K562 (cell line): ENCODE data around the gene NUP35. TPM values are rescaled to one million over a fixed set of nuclear protein-coding genes. Genes with fewer than 3 reads are reported as not detected.

Experiments
- CBFA2T3 ChIP-seq: fragments of 450-650 bp; IDR thresholded peaks from 2 replicates; pipeline ENCODE4 v1.6.1; 2017
- CBX1 ChIP-seq: sonication (generic); IDR thresholded peaks from 2 replicates; pipeline ENCODE4 v1.6.1; 2016; ENCODE audit warnings: antibody characterized with exemption, low read depth, mild to moderate bottlenecking
- EZH2 ChIP-seq: IDR thresholded peaks from 2 replicates; pipeline ENCODE4 v1.6.1; 2012; ENCODE audit warnings: low read depth, mild to moderate bottlenecking, inconsistent platforms, low read length, borderline replicate concordance
- FOXA3 ChIP-seq, 2 experiments: fragments of 450-650 bp in 1 of 2; sonication (generic) in 1 of 2; formaldehyde crosslinking; IDR thresholded peaks in 1 of 2; conservative IDR thresholded peaks in 1 of 2; 2 replicates each; pipeline versions ENCODE4 v1.4.0 to v1.8.0; 2020 to 2022; ENCODE audit warnings: mild to moderate bottlenecking in 2 of 2, missing genetic modification reagents in 1 of 2
- FOXP1 ChIP-seq: sonication (generic); formaldehyde crosslinking; IDR thresholded peaks from 2 replicates; pipeline ENCODE4 v1.8.0; 2022; ENCODE audit warnings: mild to moderate bottlenecking, missing genetic modification reagents
- HNRNPUL1 ChIP-seq: fragments of 200-400 bp; formaldehyde crosslinking; IDR thresholded peaks from 2 replicates; pipeline ENCODE4 v1.6.1; 2017; ENCODE audit warnings: low read length
- MYBL2 ChIP-seq, 2 experiments: fragments of 450-650 bp in 1 of 2; sonication (generic) in 1 of 2; formaldehyde crosslinking in 1 of 2; IDR thresholded peaks; 2 replicates each; pipeline versions ENCODE4 v1.6.1 to v1.8.1; 2017 to 2022; ENCODE audit warnings: borderline replicate concordance in 1 of 2, inconsistent platforms in 1 of 2, low read depth in 1 of 2, mild to moderate bottlenecking in 1 of 2, missing genetic modification reagents in 1 of 2, moderate library complexity in 1 of 2
- RAD51 ChIP-seq: fragments of 450-650 bp; IDR thresholded peaks from 2 replicates; pipeline ENCODE4 v1.7.1; 2016; ENCODE audit warnings: low read depth, mild to moderate bottlenecking, borderline replicate concordance
- RHOXF2B ChIP-seq: fragments of 250-450 bp; sonication (Bioruptor Pico); conservative IDR thresholded peaks from 2 replicates; pipeline ENCODE4 v1.5.1; 2021
- SUPT5H ChIP-seq: fragments of 450-650 bp; IDR thresholded peaks from 2 replicates; pipeline ENCODE4 v1.6.1; 2016
- TAF1 ChIP-seq: IDR thresholded peaks from 2 replicates; pipeline ENCODE4 v1.6.1; 2011; ENCODE audit warnings: mild to moderate bottlenecking, low read length, moderate library complexity; ENCODE audit not compliant: insufficient read depth, control insufficient read depth, severe bottlenecking; ENCODE audit errors: extremely low read depth
- TAF7 ChIP-seq: fragments of 450-650 bp; IDR thresholded peaks from 2 replicates; pipeline ENCODE4 v1.6.1; 2016; ENCODE audit warnings: missing genetic modification characterization, missing compliant biosample characterization
- TAL1 ChIP-seq: fragments of 450-650 bp; IDR thresholded peaks from 2 replicates; pipeline ENCODE4 v1.6.1; 2016; ENCODE audit warnings: mild to moderate bottlenecking
- TOE1 ChIP-seq, 2 experiments: fragments of 450-650 bp in 1 of 2; sonication (generic) in 1 of 2; formaldehyde crosslinking in 1 of 2; IDR thresholded peaks; 2 replicates each; pipeline versions ENCODE4 v1.7.1 to v1.8.0; 2016 to 2022; ENCODE audit warnings: borderline replicate concordance in 2 of 2, mild to moderate bottlenecking in 2 of 2, antibody characterized with exemption in 1 of 2, inconsistent platforms in 1 of 2, low read depth in 1 of 2, missing genetic modification reagents in 1 of 2, moderate library complexity in 1 of 2
- TRIM25 ChIP-seq: fragments of 450-650 bp; IDR thresholded peaks from 2 replicates; pipeline ENCODE4 v1.7.0; 2016; ENCODE audit warnings: borderline replicate concordance
- ZKSCAN8 ChIP-seq: fragments of 200-800 bp; sonication (Bioruptor generic); IDR thresholded peaks from 2 replicates; pipeline ENCODE4 v1.6.1; 2016; ENCODE audit warnings: missing genetic modification characterization, missing compliant biosample characterization
- ZNF124 ChIP-seq: sonication (generic); formaldehyde crosslinking; IDR thresholded peaks from 2 replicates; pipeline ENCODE4 v1.8.1; 2022; ENCODE audit warnings: missing genetic modification reagents
- ZNF224 ChIP-seq: sonication (generic); formaldehyde crosslinking; IDR thresholded peaks from 2 replicates; pipeline ENCODE4 v1.8.0; 2022; ENCODE audit warnings: mild to moderate bottlenecking, missing genetic modification reagents
- ZNF830 ChIP-seq: fragments of 250-450 bp; sonication (Bioruptor Pico); IDR thresholded peaks from 2 replicates; pipeline ENCODE4 v1.5.0; 2021; ENCODE audit warnings: mild to moderate bottlenecking
- polyA plus RNA-seq, 8 experiments: library from polyadenylated mRNA; depleted of rRNA in 4 of 8; stranded (reverse) in 5 of 8; unstranded in 3 of 8; fragments of >200 nt; fragmentation: Nextera tagmentation in 2 of 8; fragmentation: Illumina TruSeq in 1 of 8; extraction: Ambion mirVana in 2 of 8; extraction: Trizol in 1 of 8; gene quantifications; 2 replicates each; pipeline versions ENCODE4 v1.2.1 to v1.2.3, GENCODE V29; 2011 to 2014; ENCODE audit warnings: inconsistent platforms in 1 of 8, missing spikeins in 1 of 8
- total RNA-seq, 7 experiments: library from RNA; depleted of rRNA in 6 of 7; stranded (reverse); fragments of >200 nt in 6 of 7; fragmentation: Illumina TruSeq in 2 of 7; extraction: Trizol in 2 of 7; gene quantifications; 2 replicates each; pipeline versions ENCODE4 v1.2.1 to v1.2.3, GENCODE V29; 2011 to 2021; ENCODE audit warnings: low replicate concordance in 1 of 7
- TF ChIP-seq, protein P1 (sequence below): fragments of 250-450 bp; sonication (Bioruptor Pico); IDR thresholded peaks from 2 replicates; pipeline ENCODE4 v1.8.0; 2022; ENCODE audit warnings: moderate library complexity, mild to moderate bottlenecking, inconsistent platforms

Gene NUP35
- total and polyA plus RNA-seq, 9 of the 15 experiments (the other 6 are each of a cell fraction or from before 2014, with no cell fraction given), result 24.5 to 78.2 (median 51.1) TPM

DNA sequence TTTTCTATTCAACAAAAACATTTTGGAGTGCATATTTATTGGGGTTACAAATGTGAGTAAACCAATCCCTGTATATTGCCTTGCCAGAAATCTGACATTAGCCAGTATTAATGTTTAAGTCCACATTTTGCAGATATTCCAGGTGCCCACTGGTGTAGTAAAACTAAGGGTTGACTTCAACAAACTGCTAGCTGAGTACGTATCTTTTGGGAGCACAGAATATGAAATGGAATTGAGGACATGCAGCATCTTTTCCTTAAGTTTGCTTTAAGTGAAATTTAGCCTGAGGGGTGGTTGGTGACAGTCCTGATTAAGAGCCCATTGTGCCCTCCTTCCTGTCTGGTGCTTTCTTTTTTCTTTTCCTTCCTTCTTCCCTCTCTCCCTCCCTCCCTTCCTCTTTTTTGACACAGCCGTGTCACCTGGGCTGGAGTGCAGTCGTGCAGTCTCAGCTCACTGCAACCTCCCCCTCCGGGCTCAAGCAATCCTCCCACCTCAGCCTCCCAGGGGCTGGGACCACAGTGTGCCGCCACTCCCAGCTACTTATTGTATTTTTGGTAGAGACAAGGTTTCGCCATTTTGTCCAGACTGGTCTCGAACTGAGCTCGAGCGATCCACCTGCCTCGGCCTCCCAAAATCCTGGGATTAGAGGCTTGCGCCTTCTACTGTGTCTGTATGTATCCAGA, 1.6 kb downstream of the NUP35 start (continued):
- TF ChIP-seq, protein P1, sequence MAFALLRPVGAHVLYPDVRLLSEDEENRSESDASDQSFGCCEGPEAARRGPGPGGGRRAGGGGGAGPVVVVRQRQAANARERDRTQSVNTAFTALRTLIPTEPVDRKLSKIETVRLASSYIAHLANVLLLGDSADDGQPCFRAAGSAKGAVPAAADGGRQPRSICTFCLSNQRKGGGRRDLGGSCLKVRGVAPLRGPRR (CRISPR knock-in tag), result no peak
- TF ChIP-seq TOE1 (IDR thresholded peaks at IDR 0.05; ENCODE audit: borderline replicate concordance) (peak; percentile 60; the same call in 1 of the 2 replicates), TOE1 (CRISPR knock-in tag; IDR thresholded peaks at IDR 0.05; ENCODE audit: borderline replicate concordance, low read depth) (no peak), ZNF830 (CRISPR knock-in tag) (no peak), ZNF124 (CRISPR knock-in tag) (no peak), ZNF224 (CRISPR knock-in tag) (no peak), RAD51 (no peak), TAF1 (peak; percentile 30), MYBL2 (IDR thresholded peaks at IDR 0.05; ENCODE audit: low read depth) (no peak), MYBL2 (CRISPR knock-in tag; IDR thresholded peaks at IDR 0.05; ENCODE audit: borderline replicate concordance) (no peak), RHOXF2B (CRISPR knock-in tag) (no peak), CBFA2T3 (no peak), FOXA3 (CRISPR knock-in tag; conservative IDR thresholded peaks at IDR 0.05 in 1 of 2, IDR thresholded peaks at IDR 0.05 in 1 of 2) (no peak), TAF7 (no peak), TRIM25 (0 out of 2 replicates have a peak, but pooled peaks have one; percentile 56), FOXP1 (no peak), TAL1 (no peak), CBX1 (0 out of 2 replicates have a peak, but pooled peaks have one; percentile 57), ZKSCAN8 (CRISPR knock-in tag) (no peak), SUPT5H (peak; percentile 30; the same call in 1 of the 2 replicates), EZH2 (no peak), HNRNPUL1 (no peak)
- TF ChIP-seq, all 486 proteins: peak for 73
